Osteoblast (primary cell): ENCODE measurements around the gene ZNF608. TPM values are rescaled to one million over a fixed set of nuclear protein-coding genes. Genes with fewer than 3 reads are reported as not detected.

Source experiments
- DNase-seq: peaks from one replicate; pipeline ENCODE4 v3.0.0; 2011; ENCODE audit warnings: low spot score, mixed read lengths; ENCODE audit not compliant: insufficient read length; ENCODE audit errors: missing footprints
- H2AFZ ChIP-seq: 2 replicates; pipeline ENCODE4 v1.6.0; 2011; ENCODE audit warnings: mild to moderate bottlenecking, low read length
- H3K27ac ChIP-seq: 2 replicates; pipeline ENCODE4 v1.5.1; 2011; ENCODE audit warnings: mild to moderate bottlenecking, low read depth, low read length, moderate library complexity
- H3K27me3 ChIP-seq: 2 replicates; pipeline ENCODE4 v1.6.0; 2012; ENCODE audit warnings: mild to moderate bottlenecking, control low read depth, inconsistent platforms, low read length, moderate library complexity; ENCODE audit not compliant: insufficient read depth
- H3K36me3 ChIP-seq: 2 replicates; pipeline ENCODE4 v1.5.1; 2011; ENCODE audit warnings: mild to moderate bottlenecking, low read length, control low read depth, moderate library complexity; ENCODE audit not compliant: insufficient read depth
- H3K4me1 ChIP-seq: 2 replicates; pipeline ENCODE4 v1.5.1; 2011; ENCODE audit warnings: mild to moderate bottlenecking, low read length, control low read depth, moderate library complexity; ENCODE audit not compliant: insufficient read depth
- H3K4me2 ChIP-seq: 2 replicates; pipeline ENCODE4 v1.6.0; 2011; ENCODE audit warnings: mild to moderate bottlenecking, low read length; ENCODE audit not compliant: insufficient read depth
- H3K4me3 ChIP-seq: fragments of 200-600 bp; sonication (generic); 3 replicates; pipeline ENCODE4 v1.5.1; 2012; ENCODE audit warnings: mild to moderate bottlenecking, low read length, inconsistent platforms; ENCODE audit not compliant: insufficient read depth
- H3K79me2 ChIP-seq: 2 replicates; pipeline ENCODE4 v1.6.0; 2012; ENCODE audit warnings: mild to moderate bottlenecking, low read length, control low read depth, inconsistent platforms; ENCODE audit not compliant: insufficient read depth
- H3K9me3 ChIP-seq: 2 replicates; pipeline ENCODE4 v1.5.1; 2011; ENCODE audit warnings: low read depth, low read length, control low read depth
- H4K20me1 ChIP-seq: 2 replicates; pipeline ENCODE4 v1.6.0; 2012; ENCODE audit warnings: mild to moderate bottlenecking, low read length, control low read depth; ENCODE audit not compliant: insufficient read depth
- total RNA-seq: library from RNA; depleted of rRNA; stranded (reverse); fragments of >200 nt; gene quantifications from 2 replicates; pipeline ENCODE4 v1.2.3, GENCODE V29; 2012
- TF ChIP-seq, protein P1 (sequence below): IDR thresholded peaks from 2 replicates; pipeline ENCODE4 v1.5.1; 2011; ENCODE audit warnings: mild to moderate bottlenecking, low read depth, low read length, moderate library complexity; ENCODE audit errors: extremely low read depth

The ZNF608 gene
- total RNA-seq, 1 donor: 11.6 TPM

DNA sequence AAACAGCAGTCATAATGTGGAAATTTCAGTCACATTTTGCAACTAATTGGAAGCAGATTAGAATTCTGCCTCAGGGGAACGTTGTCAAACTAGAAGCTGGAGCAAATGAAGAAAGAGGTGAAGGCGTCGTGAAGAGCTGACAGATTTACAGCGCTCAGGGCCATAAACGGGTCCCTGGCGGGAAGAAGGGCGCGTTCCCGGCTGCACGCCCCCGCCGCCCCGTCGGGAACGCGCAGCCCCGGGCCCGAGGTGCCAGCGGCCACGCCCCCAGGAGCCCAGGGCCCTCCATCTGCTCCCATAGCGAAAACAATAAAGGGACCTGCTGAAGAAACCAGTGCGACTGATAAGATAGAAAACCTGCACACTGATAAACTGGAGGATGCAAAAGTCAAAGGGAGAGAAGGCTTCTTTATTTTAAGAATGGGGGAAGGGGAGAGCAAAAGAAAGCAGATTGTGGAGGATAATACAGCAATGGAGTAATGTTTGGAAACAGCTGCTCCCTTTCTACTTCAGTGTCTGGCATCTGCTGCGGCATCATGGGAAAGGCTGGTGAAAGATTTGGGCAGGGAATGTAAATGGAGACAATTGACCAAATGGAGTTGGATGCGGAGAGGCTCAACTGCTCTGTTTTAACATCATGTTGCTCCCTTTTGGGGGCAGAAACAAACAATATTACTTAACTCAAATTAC, 11.1 kb downstream of the ZNF608 start:
- Histone ChIP-seq H3K79me2 (peaks cover 2% of the 10 kb centered on the region), H3K4me2 (peak overlapping the region; percentile 77), H3K27me3 (peaks cover 47% of the 10 kb centered on the region), H3K4me3 (peak overlapping the region; percentile 64), H3K9me3 (no peaks in the 10 kb centered on the region), H3K36me3 (no peaks in the 10 kb centered on the region), H3K27ac (peak overlapping the region; percentile 31), H4K20me1 (no peaks in the 10 kb centered on the region), H3K4me1 (peaks cover 15% of the 10 kb centered on the region), H2AFZ (peak overlapping the region; percentile 58)
- TF ChIP-seq, protein P1, sequence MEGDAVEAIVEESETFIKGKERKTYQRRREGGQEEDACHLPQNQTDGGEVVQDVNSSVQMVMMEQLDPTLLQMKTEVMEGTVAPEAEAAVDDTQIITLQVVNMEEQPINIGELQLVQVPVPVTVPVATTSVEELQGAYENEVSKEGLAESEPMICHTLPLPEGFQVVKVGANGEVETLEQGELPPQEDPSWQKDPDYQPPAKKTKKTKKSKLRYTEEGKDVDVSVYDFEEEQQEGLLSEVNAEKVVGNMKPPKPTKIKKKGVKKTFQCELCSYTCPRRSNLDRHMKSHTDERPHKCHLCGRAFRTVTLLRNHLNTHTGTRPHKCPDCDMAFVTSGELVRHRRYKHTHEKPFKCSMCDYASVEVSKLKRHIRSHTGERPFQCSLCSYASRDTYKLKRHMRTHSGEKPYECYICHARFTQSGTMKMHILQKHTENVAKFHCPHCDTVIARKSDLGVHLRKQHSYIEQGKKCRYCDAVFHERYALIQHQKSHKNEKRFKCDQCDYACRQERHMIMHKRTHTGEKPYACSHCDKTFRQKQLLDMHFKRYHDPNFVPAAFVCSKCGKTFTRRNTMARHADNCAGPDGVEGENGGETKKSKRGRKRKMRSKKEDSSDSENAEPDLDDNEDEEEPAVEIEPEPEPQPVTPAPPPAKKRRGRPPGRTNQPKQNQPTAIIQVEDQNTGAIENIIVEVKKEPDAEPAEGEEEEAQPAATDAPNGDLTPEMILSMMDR: no peak
- DNase-seq: peak; percentile 82

DNA sequence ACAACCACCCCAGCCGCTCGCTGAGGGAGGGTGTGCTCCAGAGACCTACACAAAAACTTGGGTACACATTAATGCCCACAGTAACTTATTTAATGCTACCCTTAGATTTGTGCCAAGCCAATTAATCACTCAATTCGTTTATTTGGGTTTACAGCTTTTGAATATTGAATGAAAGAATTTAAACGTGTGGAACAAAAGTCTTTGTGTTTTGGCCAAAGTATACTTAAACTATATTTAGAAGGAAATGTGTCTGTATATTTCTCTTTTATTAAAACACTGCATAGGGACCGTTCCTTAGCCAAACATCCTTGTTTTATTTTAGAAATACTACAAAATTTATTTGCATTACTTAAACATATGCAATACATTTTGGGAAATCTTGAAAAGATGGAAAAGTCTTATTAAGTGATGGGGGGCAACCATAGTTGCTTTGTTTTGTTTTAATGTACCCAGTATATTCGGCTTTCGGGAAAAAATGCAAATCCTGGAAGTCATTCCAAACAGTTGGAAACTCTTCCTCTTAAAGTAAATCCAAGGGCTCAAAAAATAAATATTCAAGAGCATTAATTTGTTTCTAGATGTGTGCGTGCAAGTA, 11.8 kb downstream of the ZNF608 start:
- Histone ChIP-seq H3K27ac (no peak overlapping the region), H4K20me1 (no peaks in the 10 kb centered on the region), H3K9me3 (no peaks in the 10 kb centered on the region), H2AFZ (no peak overlapping the region), H3K4me1 (peaks cover 15% of the 10 kb centered on the region), H3K36me3 (no peaks in the 10 kb centered on the region), H3K4me3 (peak overlapping the region; percentile 64), H3K79me2 (peaks cover 2% of the 10 kb centered on the region), H3K4me2 (peak overlapping the region; percentile 77), H3K27me3 (peaks cover 47% of the 10 kb centered on the region)
- TF ChIP-seq, protein P1: no peak
- no peak for DNase-seq

DNA sequence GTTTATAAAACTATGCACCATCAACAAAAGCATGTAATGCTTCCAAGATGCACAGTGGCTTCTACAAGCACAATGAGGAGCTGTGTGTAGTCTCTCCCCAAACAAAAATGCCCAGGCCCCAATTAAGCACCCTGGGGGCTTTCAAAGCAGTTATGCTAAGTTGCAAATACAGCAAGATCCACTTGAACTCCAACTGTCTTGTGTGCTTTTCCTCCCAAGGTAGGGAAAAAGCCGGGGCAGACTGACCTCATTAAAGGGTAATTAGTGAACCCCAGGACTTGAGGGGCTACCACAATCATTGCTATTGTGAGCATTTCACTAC, 13.1 kb downstream of the ZNF608 start:
- peaks cover 15% of the 10 kb centered on the region for H3K4me1 ChIP-seq
- no peak for DNase-seq
- TF ChIP-seq, protein P1: no peak
- H3K79me2 ChIP-seq: peaks cover 2% of the 10 kb centered on the region
- no peak overlapping the region for H3K27ac ChIP-seq
- H2AFZ ChIP-seq: no peak overlapping the region
- no peaks in the 10 kb centered on the region for H3K9me3 ChIP-seq
- no peak overlapping the region for H3K4me2 ChIP-seq
- no peaks in the 10 kb centered on the region for H4K20me1 ChIP-seq
- H3K4me3 ChIP-seq: no peak overlapping the region
- H3K27me3 ChIP-seq: peaks cover 47% of the 10 kb centered on the region
- no peaks in the 10 kb centered on the region for H3K36me3 ChIP-seq

DNA sequence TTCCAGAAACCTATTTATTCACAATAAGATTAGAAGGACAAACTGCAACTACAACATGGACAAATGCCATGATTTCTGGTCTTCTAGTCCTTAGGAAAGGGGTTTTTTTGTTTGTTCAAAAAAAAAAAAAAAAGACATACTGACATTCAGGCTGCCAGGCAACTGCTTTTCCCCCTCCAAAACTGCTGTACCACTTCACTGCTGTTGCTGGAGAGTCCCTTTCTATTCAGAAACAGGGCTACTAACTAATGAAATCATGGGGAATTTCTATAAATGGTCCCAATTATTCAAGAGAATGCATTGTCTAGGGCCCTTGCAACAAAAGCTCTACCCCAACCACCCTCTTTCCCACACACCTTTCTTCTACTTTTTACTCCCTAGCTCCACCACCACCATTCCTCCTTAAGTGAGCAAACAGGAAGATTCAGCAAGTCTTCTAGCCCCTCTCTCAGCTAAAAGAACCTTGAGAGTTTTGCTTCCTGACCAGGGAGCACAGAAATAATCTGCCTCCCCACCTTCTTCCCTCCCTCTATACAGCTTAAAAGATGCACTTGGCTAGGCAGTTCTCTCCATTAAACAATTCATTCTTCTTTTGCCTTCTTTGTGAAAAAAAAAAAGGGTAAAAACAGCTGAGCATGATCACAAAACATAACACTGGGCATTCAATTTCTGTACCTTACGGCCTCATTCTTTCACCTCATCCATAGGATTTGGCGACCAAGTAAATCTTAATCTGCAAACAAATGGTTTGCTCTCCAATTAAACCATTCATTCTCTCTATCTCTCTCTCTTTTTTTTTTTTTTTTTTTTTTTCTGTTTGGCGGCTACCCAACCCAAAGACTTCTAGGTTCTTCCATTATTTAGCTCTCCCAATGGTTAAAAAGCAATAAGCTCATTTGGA, 13.8 kb downstream of the ZNF608 start:
- TF ChIP-seq, protein P1: no peak

More for the DNA sequence above, 13.8 kb downstream of the ZNF608 start:
- DNase-seq: no peak
- H3K4me3 ChIP-seq: no peak overlapping the region
- no peaks in the 10 kb centered on the region for H3K36me3 ChIP-seq
- no peaks in the 10 kb centered on the region for H3K79me2 ChIP-seq
- no peaks in the 10 kb centered on the region for H3K9me3 ChIP-seq
- no peak overlapping the region for H3K27ac ChIP-seq
- H2AFZ ChIP-seq: no peak overlapping the region
- H3K4me1 ChIP-seq: peaks cover 15% of the 10 kb centered on the region
- peaks cover 41% of the 10 kb centered on the region for H3K27me3 ChIP-seq
- H3K4me2 ChIP-seq: no peak overlapping the region
- H4K20me1 ChIP-seq: no peaks in the 10 kb centered on the region
